DOHH2 (cell line): ENCODE results near the gene NEGR1.

ENCODE experiments used
- CTCF ChIP-seq: fragments of 200-600 bp; sonication (generic); IDR thresholded peaks from one replicate; pipeline ENCODE4 v1.5.1; 2014; ENCODE audit warnings: antibody characterized with exemption, mild to moderate bottlenecking, low read depth, low read length; ENCODE audit not compliant: poor library complexity, severe bottlenecking
- EZH2phosphoT487 ChIP-seq: fragments of 200-600 bp; sonication (generic); IDR thresholded peaks from 2 replicates; pipeline ENCODE4 v1.6.1; 2017; ENCODE audit warnings: borderline replicate concordance, mild to moderate bottlenecking, antibody characterized with exemption, low read length, moderate library complexity, mixed read lengths

- TF ChIP-seq CTCF: no peak
- TF ChIP-seq EZH2phosphoT487: no peak
Measured at GRCh38 chr1:71548398-71548890, 733.9 kb downstream of the NEGR1 start.
